ENCODE results near the gene PPP2R1B. TPM values are rescaled to one million over a fixed set of nuclear protein-coding genes. Genes with fewer than 3 reads are reported as not detected.

PPP2R1B gene
- total RNA-seq, 1 experiment from 2014 or later = 105 TPM

- TF ChIP-seq CTCF (conservative IDR thresholded peaks at IDR 0.05) = no peak
- Histone ChIP-seq H3K9ac (ENCODE audit: extremely low read depth, insufficient read length, low read length) (no peak overlapping the region), H2BK20ac (ENCODE audit: low read depth, low read length, poor library complexity, severe bottlenecking) (no peak overlapping the region), H4K20me1 (ENCODE audit: control insufficient read depth, insufficient read depth, insufficient read length) (no peaks in the 10 kb centered on the region), H2BK120ac (ENCODE audit: low read depth, low read length, poor library complexity, severe bottlenecking) (no peak overlapping the region), H3K14ac (ENCODE audit: insufficient read depth, low read length) (no peak overlapping the region), H3K4me1 (ENCODE audit: insufficient read depth, low read length) (no peaks in the 10 kb centered on the region; the same call in 1 of the 2 replicates), H4K5ac (ENCODE audit: insufficient read length, low read depth, low read length) (no peak overlapping the region), H4K91ac (ENCODE audit: insufficient read length, low read depth, low read length) (no peak overlapping the region), H3K23ac (ENCODE audit: insufficient read length, low read depth, low read length) (no peak overlapping the region), H2BK12ac (ENCODE audit: insufficient read length, low read depth, low read length) (no peak overlapping the region), H3K9me3 (ENCODE audit: control insufficient read depth, low read depth, low read length) (no peaks in the 10 kb centered on the region), H3K27ac (ENCODE audit: insufficient read length, low read depth, low read length) (no peak overlapping the region), H2BK15ac (ENCODE audit: low read depth, low read length) (no peak overlapping the region), H4K8ac (replicated peaks; ENCODE audit: insufficient read length, low read depth, low read length) (no peak overlapping the region), H2AFZ (ENCODE audit: low read length) (no peak overlapping the region), H3K79me2 (ENCODE audit: insufficient read depth, low read length) (no peaks in the 10 kb centered on the region), H3T11ph (ENCODE audit: low read length) (no peak overlapping the region), H3K18ac (ENCODE audit: insufficient read length, low read depth, low read length) (no peak overlapping the region), H3K4ac (ENCODE audit: low read depth, low read length) (no peak overlapping the region), H3K4me2 (ENCODE audit: insufficient read depth, insufficient read length, low read length) (no peak overlapping the region), H2AK5ac (ENCODE audit: insufficient read length, low read length) (no peak overlapping the region), H2BK5ac (ENCODE audit: insufficient read length, low read length) (no peak overlapping the region), H3K56ac (ENCODE audit: insufficient read length, low read depth, low read length) (no peak overlapping the region), H3K23me2 (ENCODE audit: insufficient read length, low read depth, low read length, poor library complexity, severe bottlenecking) (no peaks in the 10 kb centered on the region), H3K27me3 (ENCODE audit: insufficient read depth, low read length) (no peaks in the 10 kb centered on the region), H3K79me1 (ENCODE audit: insufficient read depth, low read depth, low read length, poor library complexity, severe bottlenecking) (no peaks in the 10 kb centered on the region)
- DNase-seq = no peak
- no peak overlapping the region for H3K4me3 Mint-ChIP-seq
- no peaks in the 10 kb centered on the region for H3K9me3 Mint-ChIP-seq
- H3K36me3 Mint-ChIP-seq (ENCODE audit: insufficient read depth in 1 of 3, low read depth in 3 of 3) = peaks cover 8 to 42% (median 32%) of the 10 kb centered on the region in 3 experiments; a peak in 6 of 7 replicates
- peak overlapping the region in 2 of 3 experiments; percentile 17 to 28; a peak in 2 of 7 replicates for H3K27ac Mint-ChIP-seq
- WGBS (ENCODE audit: extremely low coverage, insufficient read length, low lambda C conversion rate) = no CpG with 5 or more reads among the region's 5 CpGs
- no peaks in the 10 kb centered on the region for H3K27me3 Mint-ChIP-seq (ENCODE audit: low read depth)
- H3K4me1 Mint-ChIP-seq = peaks cover 21 to 26% of the 10 kb centered on the region in 2 experiments
These were observed 47.3 kb downstream of the PPP2R1B start for GRCh38 chr11:111718859-111719258.
